ENCODE measurements around the gene TEPSIN. TPM values are rescaled to one million over a fixed set of nuclear protein-coding genes. Genes with fewer than 3 reads are reported as not detected.

TEPSIN gene
- total RNA-seq, 1 donor from 2014 or later = 40.2 TPM

- ATAC-seq (peak; percentile 92), DNase-seq (peak; percentile 90)
- Histone ChIP-seq H3K36me3 (peaks cover 46% of the 10 kb centered on the region), H3K4me3 (peak overlapping the region; percentile 30), H3K27me3 (no peaks in the 10 kb centered on the region), H3K9me3 (no peaks in the 10 kb centered on the region), H3K4me1 (peaks cover 35% of the 10 kb centered on the region), H3K27ac (peak overlapping the region; percentile 86)
- TF ChIP-seq CTCF (IDR thresholded peaks at IDR 0.05) = no peak
- intact Hi-C loops (cut with DNase I) = no loop called here
Observed at GRCh38 chr17:81285179-81285878, 46.5 kb upstream of the TEPSIN start.

- Histone ChIP-seq H3K4me1 (peaks cover 29% of the 10 kb centered on the region), H3K27ac (no peak overlapping the region), H3K36me3 (peaks cover 51% of the 10 kb centered on the region), H3K9me3 (no peaks in the 10 kb centered on the region), H3K27me3 (no peaks in the 10 kb centered on the region), H3K4me3 (no peak overlapping the region)
- intact Hi-C loops (cut with DNase I) = no loop called here
- ATAC-seq = no peak
- no peak for DNase-seq
- no peak for TF ChIP-seq CTCF (IDR thresholded peaks at IDR 0.05)
Observed at GRCh38 chr17:81282876-81283275, 44.0 kb upstream of the TEPSIN start.

GRCh38 chr17:81282141-81282540 is 43.3 kb upstream of the TEPSIN start:
- H3K27ac ChIP-seq = no peak overlapping the region
- no peak overlapping the region for H3K4me3 ChIP-seq
- no peaks in the 10 kb centered on the region for H3K9me3 ChIP-seq
- H3K27me3 ChIP-seq = no peaks in the 10 kb centered on the region
- peaks cover 44% of the 10 kb centered on the region for H3K36me3 ChIP-seq
- H3K4me1 ChIP-seq = peaks cover 27% of the 10 kb centered on the region
- no peak for DNase-seq
- intact Hi-C loops (cut with DNase I) = no loop called here
- TF ChIP-seq CTCF (IDR thresholded peaks at IDR 0.05) = no peak
- no peak for ATAC-seq

GRCh38 chr17:81280571-81280970 is 41.7 kb upstream of the TEPSIN start:
- DNase-seq (no peak), ATAC-seq (no peak)
- Histone ChIP-seq H3K4me3 (no peak overlapping the region), H3K27me3 (no peaks in the 10 kb centered on the region), H3K9me3 (no peaks in the 10 kb centered on the region), H3K27ac (no peak overlapping the region), H3K4me1 (peaks cover 18% of the 10 kb centered on the region), H3K36me3 (peaks cover 57% of the 10 kb centered on the region)
- no peak for TF ChIP-seq CTCF (IDR thresholded peaks at IDR 0.05)
- intact Hi-C loops (cut with DNase I) = no loop called here

DNA sequence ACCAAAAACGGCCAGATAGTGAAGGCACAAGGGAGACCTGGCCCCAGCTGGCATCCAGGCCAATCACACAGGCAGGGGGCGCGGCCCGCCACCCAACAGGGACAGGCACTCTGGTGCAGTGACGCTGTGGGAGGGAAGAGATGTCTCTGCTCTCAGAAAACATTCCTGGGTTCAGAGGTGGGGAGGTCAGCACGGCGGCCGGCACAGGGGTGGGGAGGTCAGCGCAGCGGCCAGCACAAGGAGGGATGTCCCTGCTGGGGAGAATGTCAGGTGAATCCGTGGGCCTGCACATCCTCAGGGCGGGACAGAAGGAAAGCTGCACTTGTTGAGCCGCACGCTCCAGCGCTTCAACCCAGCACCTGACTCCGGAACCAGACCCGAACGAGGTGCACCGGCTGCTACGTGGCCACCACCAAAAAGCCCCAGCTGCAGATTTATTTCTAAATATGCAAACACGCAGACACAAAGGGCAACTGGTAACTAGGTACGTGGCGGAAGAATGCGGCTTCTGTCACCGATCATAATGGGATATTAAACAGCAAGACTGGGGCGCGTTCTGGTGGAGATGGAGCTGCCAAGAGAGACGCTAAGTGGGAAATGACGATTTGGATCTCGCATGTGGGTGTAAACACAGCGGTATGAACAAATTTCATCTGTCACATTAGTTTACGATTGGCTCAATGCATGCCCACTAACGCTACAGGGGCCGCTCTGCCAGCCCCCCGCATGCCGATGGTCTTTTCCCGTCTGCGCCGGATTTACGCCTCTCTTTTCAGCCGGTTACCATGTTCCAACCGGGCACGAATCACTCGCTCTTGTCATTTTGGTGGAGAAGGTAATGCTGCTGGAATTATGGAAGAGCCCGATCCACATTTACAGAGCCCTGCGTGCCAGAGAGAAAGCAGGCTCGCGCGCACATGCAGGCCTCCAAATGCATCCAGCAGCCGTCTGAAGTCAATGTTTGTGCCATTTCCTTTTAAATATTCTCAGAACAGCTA is 40.7 kb upstream of the TEPSIN start:
- Histone ChIP-seq H3K4me3 (no peak overlapping the region), H3K27me3 (no peaks in the 10 kb centered on the region), H3K27ac (peak overlapping the region; percentile 65), H3K9me3 (no peaks in the 10 kb centered on the region), H3K36me3 (peaks cover 64% of the 10 kb centered on the region), H3K4me1 (peaks cover 11% of the 10 kb centered on the region)
- DNase-seq (no peak), ATAC-seq (no peak)
- no peak for TF ChIP-seq CTCF (IDR thresholded peaks at IDR 0.05)
- intact Hi-C loops (cut with DNase I) = no loop called here
